GM19239 (cell line): ENCODE results near the gene METTL8.
"Not testable (repeated sequence)": the region's sequence is repeated elsewhere in the genome, so short reads cannot be mapped to it uniquely, and the experiment has no call there.

Experiments used
- DNase-seq: peaks from one replicate; pipeline ENCODE4 v3.0.0; 2011; ENCODE audit warnings: low spot score; ENCODE audit not compliant: insufficient read length
- FAIRE-seq: peaks from 2 replicates; lab custom pipeline; 2011; peaks lifted over from hg19 to GRCh38; lab: Jason Lieb, UNC

The METTL8 gene

DNA sequence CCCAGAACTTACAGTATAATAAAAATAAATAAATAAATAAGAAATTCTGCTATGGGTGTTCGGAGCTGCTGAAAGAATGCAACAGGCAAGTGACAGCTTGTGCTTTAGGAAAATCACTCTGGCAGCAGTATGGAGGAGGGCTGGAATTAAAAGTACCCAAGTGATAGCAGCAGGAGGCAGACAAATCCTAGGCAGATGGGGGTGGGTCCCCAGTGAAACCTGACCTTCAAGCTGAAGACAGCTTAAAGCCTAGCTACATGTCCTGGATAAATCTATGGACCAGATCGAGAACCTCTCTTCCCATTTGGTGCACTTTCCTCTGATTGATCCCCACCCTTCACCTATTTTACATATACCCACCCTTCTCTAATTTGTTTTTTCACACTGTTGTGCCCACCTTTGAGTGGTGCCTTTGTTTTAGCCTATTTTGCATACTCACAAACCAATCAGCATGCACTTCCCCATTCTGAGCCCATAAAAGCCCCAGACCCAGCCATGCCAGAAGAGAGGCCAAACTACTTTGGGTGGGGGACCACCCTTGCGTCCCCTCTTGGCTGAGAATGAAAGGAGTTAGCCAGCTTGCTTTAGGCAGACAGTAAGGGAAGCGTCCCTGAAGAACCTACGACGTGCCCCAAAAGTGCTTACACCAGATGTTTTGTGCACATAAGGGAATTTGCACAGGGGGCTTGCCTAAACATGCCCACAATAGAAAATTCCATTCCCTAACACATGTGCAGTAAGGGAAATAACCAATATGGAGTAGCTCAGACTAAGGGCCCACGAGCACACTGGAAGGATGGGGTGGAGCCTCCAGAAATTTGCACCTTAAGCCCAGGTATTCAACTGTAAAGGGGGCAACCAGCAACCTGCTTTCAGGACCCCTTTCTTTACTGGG, 3.0 kb downstream of the METTL8 start:
- no peak for FAIRE-seq
- no peak for DNase-seq

DNA sequence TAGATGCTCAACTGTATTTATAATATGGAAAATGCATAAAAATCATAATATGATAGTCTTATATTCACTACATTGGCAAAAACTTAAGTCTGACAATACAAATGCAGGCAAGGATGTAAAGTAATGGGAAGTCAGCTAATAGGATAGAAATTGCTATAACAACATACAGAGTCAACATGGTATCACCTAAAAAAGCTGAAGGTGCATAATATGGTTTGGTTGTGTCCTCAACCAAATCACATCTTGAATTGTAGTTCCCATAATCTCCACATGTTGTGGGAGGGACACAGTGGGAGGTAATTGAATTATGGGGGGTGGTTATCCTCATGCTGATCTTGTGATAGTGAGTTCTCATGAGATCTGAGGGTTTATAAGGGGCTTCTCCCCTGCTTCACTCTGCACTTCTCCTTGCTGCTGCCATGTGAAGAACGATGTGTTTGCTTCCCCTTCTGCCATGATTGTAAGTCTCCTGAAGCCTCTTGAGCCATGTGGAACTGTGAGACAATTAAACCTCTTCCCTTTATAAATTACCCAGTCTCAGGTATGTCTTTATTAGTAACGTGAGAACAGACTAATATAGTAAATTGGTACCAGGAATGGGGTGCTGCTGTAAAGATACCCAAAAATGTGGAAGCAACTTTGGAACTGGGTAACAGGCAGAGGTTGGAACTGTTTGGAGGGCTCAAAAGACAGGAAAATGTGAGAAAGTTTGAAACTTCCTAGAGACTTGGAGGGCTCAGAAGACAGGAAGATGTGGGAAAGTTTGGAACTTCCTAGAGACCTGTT, 10.9 kb downstream of the METTL8 start:
- not testable (repeated sequence) for FAIRE-seq, DNase-seq

DNA sequence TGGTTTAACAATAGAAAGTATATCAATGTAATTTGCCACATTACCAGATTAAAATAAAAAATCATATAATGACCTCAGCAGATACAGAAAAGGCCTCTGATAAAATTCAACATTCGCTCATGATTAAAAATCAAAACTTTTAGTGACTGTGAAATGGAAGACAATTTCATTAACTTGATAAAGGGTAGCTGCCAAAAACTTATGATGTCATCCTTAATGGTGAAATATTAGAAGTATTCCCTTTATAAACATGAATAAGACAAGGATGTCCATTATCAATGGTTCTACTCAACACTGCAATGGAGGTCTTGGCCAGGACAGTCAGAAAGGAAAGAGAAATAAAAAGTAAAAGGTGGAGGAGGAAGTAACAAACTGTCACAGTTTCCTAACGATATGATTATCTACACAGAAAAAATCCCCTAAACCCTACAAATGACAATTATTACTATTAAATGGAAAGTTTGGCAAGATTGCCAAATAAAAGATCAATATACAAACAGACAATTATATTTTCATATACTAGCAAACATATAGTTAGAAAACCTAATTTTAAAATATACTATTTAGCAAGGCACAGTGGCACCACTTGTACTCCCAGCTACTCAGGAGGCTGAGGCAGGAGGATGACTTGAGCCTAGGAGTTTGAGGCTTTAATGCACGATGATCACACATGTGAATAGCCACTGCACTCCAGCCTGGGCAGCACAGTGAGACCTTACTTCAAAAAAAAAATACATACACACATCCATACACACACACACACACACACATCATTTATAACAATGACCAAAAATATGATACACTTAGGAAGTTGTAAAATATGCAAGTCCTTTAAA, 12.8 kb downstream of the METTL8 start:
- FAIRE-seq (peak; percentile 4), DNase-seq (no peak)

DNA sequence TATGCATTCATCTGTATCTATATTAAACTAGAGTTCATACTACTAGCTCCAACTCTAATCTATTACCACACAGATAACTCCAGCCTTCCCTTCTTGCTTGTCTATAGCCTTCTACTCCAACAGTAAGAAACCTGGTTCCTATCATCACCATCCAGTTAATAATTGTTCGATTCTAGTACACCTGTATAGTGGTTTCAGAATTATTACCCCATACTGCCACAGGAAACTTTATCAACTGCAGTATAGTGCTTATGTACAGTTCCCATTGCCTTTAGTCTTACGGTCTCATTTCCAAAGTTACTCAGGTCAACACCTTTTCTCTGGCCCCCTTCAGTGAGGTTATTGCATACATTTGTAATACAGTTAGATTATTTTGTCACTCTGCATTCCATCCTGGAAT, 14.5 kb downstream of the METTL8 start:
- no peak for DNase-seq
- FAIRE-seq: no peak

DNA sequence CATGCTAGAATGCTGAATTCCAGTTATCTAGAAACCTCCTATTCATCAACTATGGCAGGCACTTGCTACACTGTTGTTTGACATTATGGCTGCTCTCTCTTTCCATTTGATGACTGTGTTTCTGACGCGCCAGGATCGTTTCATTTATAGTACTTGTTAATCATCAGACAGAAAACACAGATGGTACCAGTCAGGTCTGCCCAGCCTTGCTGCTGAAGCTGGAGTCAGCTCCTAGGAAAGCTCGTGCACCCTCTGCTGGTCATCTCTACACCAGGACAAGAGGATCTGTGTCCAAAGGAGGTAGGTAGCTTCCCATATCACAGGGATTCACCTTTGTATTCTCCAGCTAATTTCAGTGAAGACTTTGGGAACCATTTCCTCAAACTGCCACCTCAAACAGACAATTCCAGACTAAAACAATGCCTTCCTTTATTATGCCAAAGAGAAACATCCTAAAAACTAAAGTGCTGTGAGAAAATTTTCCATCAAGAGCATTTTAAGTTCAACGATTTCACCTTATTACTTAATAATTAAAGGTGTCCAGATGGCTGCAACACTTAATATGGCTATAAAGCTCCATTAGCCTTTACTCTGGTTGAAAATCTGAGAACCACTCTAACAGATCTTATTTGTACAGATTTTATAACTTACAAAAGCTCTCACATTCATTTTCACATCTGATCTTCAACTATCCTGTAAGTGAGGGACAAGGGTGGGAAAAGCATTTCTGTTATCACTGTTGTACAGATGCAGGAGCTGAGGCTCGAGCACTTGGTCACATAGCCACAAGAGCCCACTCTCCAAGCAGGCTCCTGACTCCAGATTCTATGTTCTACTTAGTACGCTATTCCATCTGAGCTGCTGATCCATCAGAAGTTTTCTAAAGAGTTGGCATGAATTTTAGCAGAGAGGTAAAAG, 17.5 kb downstream of the METTL8 start:
- FAIRE-seq (peak; percentile 100), DNase-seq (peak; percentile 34)

DNA sequence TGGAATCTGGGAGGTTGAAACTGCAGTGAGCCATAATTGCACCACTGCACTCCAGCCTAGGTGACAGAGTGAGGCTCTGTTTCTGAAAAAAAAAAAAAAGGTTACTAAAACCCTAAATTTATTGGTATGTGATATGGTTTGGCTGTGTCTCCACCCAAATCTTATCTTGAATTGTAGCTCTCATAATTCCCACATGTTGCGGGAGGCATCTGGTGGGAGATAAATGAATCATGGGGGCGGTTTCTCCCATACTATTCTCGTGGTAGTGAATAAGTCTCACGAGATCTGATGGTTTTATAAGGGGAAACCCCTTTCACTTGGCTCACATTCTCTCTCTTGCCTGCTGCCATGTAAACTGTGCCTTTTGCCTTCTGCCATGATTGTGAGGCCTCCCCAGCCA, 19.1 kb downstream of the METTL8 start:
- not testable (repeated sequence) for DNase-seq, FAIRE-seq

DNA sequence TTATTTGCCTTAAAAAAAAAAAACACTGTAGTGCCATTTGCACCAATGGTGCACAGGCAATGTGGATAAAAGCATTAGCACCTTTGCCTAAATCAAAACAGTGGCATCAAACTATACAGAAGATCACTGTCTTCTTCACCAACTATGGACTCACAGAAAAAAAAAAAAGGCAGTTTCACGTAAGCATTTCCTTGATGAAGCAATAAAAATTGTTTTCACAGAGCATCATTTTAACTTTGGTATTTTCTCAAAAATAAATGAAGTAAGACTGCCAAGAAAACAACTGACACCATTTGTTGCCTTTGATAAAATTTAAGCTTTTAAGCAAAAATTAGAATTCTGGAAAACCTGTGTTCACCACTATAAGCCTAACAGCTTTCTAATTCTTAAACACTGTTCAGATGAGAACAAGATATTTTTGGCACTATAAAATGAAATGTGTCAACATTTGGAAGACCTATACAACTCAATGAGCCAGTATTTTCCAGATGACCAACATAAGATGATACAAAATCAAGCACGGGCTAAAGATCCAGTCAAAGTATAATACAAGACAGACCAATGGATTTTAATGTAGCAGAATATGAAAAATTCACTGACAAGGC, 21.1 kb downstream of the METTL8 start:
- DNase-seq (no peak), FAIRE-seq (peak; percentile 72)

DNA sequence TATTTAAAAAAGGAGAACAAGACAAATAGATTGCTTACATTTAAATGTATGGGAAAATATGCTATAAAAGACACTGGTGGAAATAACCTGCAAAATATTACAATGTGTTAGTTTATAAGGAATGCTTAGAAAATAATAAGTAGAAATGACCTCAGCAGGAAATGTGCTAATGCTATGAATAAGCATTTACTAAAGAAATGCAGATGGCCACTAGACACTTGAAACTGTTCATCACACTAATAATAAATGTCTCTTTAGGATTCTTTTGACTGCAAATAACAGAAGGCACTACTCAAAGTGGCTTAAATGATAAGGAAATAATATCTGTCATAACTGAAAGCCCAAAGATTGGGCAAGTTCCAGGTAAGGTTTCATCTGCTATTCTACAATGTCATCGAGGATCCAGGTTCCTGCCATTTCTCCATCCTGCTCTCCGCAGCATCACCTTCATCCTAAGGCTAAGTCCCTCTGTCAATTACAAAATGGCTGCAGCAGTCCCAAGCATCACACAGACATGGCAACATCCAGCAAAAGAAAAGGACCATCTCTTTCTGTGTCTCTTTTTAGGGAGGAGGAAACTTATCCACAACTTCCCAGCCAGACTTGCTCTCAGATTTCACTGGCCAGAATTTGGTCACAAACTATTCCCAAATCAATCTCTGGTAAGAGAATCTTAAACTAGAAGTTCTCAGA, 21.9 kb downstream of the METTL8 start:
- peak; percentile 64 for FAIRE-seq

DNA sequence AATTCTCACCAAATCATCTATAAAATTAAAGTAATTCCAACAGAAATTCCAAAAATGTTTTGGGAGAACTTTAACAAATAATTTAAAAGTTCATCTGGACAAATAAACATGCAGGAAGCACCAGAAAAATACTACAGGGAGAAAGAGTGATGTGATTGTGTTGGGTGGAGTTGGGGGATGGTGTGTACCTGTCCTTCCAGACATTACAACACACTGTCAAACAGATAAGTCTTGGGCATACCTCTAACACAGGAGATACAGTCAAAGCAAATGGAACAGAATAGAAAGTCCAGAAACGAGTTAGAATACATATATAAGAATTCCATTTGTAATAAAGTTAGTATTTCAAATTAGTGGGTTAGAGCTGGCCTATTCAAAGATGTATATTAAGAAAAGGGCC, 22.6 kb downstream of the METTL8 start:
- FAIRE-seq (no peak), DNase-seq (no peak)

More for the DNA sequence above, 21.9 kb downstream of the METTL8 start:
- no peak for DNase-seq

DNA sequence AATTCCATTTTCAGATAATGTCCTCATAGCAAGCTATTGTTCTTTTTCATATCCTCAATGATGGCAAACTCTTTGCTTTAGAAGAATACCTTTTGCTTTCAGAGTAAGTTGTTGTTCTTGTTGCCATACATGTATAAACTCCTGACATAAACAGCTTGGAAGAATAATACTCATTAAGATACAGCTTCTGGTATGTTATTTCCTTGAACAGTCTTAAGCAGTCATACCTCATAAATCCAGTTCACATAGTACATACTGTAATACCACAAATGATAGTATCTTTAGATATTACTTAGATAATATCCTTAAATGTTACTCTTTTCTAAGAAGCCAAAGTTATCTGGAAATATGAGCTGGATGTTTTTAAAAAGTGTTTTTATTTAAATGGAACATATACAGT, 23.2 kb downstream of the METTL8 start:
- DNase-seq (no peak), FAIRE-seq (peak; percentile 69)

DNA sequence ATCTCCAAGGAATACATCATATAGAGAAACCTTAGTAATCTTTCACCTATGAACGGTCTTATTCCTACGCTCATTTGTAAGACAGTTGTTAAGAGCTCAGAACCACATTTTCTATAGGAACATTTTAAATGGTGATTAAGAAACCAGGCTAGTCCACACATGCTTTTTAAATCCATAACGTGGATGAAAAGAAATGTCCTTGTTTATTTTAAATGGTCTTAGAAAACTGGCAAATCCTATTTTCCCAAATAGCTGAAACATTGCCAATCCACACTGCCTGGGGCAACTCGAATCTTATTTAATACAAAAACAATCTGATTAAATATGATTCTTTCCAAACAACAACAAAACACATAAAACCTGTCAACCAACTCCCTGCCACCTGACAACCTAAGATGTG, 23.7 kb downstream of the METTL8 start:
- DNase-seq (no peak), FAIRE-seq (peak; percentile 44)

DNA sequence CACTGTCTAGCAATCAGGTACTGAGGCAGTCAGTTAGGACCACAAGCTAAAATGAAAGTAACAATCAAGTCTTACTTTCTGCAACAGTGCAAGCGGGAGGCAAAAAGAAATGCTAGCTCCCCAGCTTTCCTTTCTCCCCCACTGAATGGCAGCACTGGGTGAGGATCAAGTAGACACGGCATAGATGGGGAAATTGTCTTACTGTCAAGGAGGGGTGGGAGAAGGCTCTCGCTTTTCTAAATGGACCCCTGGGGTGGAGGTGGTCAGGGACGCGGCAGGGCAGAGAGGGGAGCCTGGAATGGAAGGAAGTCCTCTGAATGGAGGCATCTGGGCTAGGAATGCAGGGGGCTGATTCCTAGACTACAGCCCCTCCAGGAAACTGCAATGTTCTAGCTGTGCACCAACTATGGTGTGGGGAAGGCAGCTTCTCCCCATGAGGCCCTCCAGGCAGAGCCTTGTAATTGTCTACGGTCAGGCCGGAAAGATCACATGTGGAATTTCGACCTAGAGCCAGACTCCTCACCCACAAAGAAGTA, 24.3 kb downstream of the METTL8 start:
- DNase-seq (no peak), FAIRE-seq (no peak)

DNA sequence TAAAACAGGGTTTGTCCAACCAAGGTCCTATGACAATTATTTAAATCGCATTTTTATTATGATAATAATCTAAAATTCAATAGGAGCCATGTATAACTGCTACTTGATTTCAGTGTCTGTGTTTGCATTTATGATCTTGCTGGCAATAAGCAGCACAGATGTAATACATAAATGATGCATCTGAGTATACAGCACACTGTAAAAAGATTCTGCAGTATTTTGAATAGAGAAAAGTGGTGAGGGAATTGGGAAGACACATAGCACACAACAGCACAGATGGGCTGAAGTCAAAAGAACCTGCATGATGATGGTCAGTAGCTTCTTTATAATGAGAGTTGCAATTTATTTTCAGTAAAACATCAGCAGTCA, 26.1 kb downstream of the METTL8 start:
- no peak for FAIRE-seq
- no peak for DNase-seq

DNA sequence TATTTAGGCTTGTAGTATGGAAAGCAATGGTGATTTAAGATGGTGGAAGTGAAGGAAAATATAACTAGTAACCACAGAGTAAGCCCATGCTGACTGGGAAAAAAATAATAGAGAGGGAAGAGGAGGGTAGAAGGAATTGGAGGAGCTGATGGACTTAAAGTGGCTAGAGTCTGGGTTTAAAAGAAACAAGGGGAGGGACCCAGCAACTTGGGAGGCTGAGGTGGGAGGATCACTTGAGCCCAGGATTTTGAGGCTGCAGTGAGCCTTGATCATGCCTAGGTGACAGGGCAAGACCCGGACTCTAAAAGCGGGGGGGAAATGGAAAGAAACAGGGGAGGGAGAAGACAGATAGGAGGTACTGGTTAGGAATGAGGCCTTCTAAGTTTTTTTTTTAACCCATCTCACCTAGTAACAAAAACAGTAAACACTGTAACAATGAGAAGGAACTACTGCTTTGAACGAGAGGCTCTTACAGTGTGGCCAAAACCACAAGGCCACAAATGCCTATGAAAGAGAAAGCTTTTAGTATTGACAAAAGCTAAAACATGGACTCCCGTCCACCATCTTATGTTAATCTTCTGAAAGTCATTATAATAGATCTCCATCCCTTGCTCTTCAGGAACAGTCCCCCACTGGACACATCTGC, 26.6 kb downstream of the METTL8 start:
- FAIRE-seq (peak; percentile 92), DNase-seq (peak; percentile 18)

DNA sequence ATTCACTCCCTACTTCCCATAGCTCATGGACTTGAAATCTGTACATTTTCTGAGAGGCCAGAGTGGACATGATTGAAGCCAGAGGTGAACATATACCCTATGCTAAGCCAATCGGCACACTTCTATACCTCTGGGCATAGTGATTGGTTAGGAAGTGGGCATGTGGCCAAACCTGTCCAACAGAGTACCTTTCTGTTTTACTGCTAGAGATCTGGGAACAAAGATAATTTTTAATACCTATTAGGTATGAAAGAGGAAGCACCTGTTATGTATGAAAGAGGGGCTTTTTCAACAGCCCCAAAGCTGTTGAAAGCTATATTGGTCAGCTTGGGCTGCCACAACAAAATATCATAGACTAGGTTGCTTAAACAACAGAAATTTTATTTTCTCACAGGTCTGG, 27.7 kb downstream of the METTL8 start:
- FAIRE-seq (peak; percentile 87), DNase-seq (no peak)

DNA sequence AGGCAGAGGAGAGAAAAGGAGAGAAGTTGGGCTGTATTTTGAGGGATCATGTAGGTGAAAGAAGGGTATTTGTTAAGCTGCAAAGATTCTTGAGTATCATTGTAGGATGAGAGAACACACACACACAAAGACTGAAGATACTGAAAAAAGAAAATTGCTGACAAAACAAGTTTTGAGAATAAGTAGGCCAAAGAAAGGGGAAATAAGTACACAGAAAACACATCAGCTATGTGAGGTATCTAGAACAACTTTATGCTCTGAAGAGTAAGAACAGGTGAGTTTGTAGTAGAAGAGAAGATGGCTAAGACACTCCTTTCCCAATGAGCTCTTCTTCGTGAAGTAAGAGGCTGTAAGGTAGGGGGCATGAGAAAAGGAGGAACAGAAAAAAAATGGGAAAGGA, 28.2 kb downstream of the METTL8 start:
- DNase-seq (no peak), FAIRE-seq (no peak)

DNA sequence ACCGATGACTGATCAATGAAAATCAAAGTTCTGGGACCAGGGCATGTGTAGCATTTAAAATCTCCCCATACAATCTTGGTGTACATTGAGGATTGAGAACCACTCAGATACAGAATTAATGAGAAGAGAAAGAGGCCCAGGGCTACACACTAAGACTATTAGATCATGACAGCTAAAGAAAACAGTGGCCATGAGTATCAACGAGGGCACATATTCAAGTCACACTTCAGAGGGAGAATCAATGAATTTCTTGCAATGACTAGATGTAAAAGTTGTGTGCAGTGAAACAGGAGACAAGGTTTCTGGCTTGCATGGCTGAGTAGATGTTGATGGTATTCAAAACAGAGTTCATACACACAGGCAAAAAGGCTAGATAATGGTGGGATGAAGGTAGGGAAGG, 29.1 kb downstream of the METTL8 start:
- DNase-seq (no peak), FAIRE-seq (no peak)

DNA sequence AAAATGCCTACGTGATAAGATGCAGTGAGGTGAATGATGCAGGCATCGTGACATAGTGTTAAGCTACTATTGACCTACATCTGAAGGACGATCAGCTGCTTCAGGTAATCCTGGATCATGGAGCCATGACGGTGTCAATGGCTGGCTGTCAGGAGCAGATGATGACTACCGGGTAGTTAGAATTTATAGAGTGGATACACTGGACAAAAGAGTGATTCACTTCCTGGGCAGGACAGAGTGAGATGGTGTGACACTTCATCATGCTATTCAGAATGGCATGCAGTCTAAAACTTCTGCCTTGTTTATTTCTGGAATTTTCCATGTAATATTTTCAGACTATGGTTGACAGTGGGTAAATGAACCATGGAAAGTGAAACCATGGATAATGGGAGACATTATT, 29.5 kb downstream of the METTL8 start:
- DNase-seq (no peak), FAIRE-seq (no peak)
